Measurements from ENCODE around the gene CDKL2.
A peak's percentile ranks its signal among the peaks of the same experiment; 100 is the strongest.
"Not testable (repeated sequence)": the region's sequence is repeated elsewhere in the genome, so short reads cannot be mapped to it uniquely, and the experiment has no call there.

The CDKL2 gene

DNA sequence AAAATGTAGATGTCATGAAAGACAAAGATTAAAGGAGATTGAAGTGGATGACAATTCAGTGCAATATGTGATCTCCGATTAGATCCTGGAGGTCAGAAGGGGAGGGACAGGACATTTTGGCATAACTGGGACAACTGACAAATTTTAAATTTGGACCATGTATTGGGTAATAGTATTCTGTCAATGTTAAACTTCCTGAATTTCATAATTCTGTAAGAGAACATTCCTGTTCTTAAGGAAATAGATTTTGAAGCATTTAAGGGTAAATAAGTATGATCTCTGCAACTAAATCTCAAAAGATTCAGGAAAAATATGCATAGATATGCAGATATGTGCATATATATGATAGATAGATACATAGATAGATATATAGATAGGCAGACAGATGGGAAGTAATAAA, 63.4 kb downstream of the CDKL2 start:
- in situ Hi-C loops (cut with HindIII; ENCODE audit: low pct_ligation_motif_present, low pct_unique_long_range_greater_than_20kb, low sequenced_read_pairs): no loop called here
- DNase-seq: no peak

DNA sequence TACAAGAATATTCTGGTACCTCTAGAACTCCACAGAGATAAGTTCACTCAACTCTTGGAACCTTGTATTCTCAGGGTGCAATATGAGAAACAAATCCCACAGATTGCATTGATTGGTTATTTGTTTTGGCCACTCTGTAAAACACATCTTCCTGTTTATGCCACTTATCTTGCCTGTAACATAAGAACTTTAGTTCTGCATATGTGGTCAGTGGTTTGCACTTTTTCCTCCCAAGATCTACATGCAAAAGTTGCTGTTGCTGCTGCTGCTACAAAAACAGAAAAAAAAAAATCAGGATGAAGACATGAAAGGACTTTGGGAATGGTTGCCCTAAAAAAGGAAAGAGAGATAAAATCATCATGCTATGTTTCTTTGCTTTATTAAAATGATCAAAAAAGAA, 64.8 kb downstream of the CDKL2 start:
- no peak for DNase-seq
- in situ Hi-C loops (cut with HindIII; ENCODE audit: low pct_ligation_motif_present, low pct_unique_long_range_greater_than_20kb, low sequenced_read_pairs): no loop called here

DNA sequence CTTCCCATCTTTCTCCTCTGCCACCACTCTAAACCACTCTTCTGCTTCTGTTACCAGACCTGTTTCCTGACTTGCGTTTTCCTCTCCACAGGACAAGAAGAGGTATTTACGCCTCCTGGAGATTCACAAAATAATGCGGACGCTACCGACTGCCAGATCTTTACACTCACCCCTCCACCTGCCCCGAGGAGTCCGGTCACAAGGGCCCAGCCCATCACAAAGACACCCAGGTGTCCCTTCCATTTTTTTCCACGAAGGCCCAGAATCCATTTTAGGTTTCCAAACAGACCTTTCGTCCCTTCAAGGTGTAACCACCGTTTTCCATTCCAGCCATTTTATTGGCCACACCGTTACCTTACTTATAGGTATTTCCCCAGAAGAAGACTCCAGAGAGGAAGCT, 66.3 kb downstream of the CDKL2 start:
- in situ Hi-C loops (cut with HindIII; ENCODE audit: low pct_ligation_motif_present, low pct_unique_long_range_greater_than_20kb, low sequenced_read_pairs): no loop called here
- no peak for DNase-seq

DNA sequence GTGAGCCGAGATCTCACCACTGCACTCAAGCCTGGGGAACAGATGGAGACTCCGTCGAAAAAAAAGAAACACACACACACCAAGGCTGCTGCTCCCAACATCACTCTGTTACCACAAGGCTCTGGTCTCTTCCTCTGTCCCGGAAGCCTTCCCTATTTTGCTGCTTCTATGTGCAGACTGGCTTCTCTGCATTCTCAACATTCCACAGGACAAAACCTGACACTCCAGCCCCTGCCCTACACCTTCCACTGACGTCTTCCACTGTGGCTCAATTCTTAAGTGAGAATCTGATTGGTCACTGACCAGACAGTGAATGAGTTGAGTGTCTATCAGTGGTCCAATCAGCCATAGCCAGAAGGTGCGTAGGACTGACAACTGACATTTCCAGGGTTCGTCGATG, 68.5 kb downstream of the CDKL2 start:
- in situ Hi-C loops (cut with HindIII; ENCODE audit: low pct_ligation_motif_present, low pct_unique_long_range_greater_than_20kb, low sequenced_read_pairs): no loop called here
- no peak for DNase-seq

DNA sequence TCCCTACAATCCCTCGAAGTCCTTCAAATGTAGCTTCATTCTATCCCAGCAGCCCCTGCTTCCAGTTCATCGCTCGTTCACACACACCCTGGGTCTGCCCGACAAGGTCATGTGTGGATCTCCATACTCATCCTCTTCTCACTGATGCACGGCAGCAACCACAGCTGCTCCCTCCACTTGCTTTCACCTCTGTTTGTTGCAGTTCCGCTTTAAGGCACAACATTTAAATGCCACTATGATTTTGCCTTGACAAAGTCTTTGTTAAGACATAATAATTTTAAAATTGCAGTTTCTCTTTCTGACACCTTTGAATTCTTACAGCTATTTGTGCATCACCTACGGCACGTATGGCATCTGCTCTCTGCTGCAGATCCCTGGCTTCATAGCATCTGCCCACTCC, 72.6 kb downstream of the CDKL2 start:
- no peak for DNase-seq
- in situ Hi-C loops (cut with HindIII; ENCODE audit: low pct_ligation_motif_present, low pct_unique_long_range_greater_than_20kb, low sequenced_read_pairs): no loop called here

DNA sequence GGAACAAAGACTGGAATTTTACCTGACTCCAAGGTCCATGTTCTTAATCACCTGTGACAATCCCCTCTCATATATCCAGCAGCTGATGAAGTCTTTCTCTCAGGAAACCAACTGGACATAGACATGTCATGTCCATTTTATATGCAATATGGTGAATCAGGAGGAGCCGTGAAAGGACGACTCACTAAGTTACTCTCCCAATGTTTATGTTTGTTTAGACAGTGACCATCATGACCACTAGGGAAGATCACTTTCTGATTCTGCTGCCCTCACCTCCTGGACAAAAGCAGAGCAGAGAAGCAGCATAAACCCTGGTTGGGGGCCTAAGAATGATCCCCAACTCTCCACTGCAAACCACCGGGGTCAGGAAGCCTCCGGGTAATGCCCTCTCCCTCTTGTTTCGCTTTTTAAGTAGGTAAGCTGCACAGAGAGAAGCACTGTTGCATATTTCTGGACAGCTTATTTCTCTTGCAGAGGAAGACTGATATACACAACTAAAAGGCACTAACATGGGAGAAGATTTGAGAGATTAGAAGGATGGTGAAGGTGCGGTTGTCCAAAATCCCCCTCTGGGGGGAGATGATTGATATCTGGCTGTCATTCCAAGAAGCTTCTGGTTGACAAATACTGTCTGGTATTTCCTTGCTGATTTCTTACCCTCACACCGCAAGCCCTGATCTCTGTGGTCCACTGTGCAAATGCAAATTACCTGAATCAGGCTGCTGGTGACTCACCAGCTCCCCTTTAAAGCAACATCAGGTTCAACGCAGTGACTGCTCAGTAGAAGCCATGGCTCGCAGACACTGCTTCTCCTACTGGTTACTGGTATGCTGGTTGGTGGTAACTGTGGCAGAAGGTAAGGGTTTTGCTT, 74.8 kb downstream of the CDKL2 start, which contains the start of gene ODAPH:
TSS of gene ODAPH (plus strand) at position 773 of the 871 bp plus-strand sequence. CDS start at position 790, 17 bp downstream.
- DNase-seq: peak; percentile 80
- in situ Hi-C loops (cut with HindIII; ENCODE audit: low pct_ligation_motif_present, low pct_unique_long_range_greater_than_20kb, low sequenced_read_pairs): no loop called here

DNA sequence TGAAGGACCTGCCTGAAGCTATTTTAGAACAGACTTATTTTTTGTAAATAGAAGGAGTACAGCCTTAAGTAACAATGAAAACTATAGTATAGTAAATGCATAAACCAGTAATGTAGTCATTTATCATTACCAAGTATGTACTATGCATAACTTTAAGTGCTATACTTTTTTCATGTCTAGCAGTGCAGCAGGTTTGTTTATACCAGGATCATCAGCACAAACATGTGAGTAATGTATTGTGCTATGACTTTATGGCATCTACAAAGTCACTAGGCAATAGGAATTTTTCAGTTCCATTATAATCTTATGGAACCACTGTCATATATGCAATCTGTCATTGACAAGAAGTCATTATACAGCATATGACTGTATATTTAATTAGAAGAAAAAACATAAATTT, 77.9 kb downstream of the CDKL2 start:
- DNase-seq: no peak
- in situ Hi-C loops (cut with HindIII; ENCODE audit: low pct_ligation_motif_present, low pct_unique_long_range_greater_than_20kb, low sequenced_read_pairs): no loop called here

DNA sequence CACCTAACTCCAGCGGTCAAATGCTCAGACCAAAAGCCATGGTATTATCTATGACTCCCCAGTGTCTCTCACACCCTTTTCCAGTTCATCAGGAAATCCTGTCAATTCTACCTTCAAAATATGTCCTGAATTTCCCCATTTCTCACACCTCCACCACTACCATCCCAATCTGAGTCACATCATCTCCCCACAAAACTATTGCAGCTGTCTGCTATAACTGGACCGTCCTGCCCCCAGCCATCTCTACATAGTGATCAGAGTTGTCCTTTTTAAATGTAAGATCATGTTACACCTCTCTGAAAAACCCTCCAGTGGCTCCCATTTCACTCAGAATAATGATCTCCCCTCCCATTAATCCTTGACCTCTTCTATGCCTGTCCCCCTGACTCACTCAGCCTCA, 81.3 kb downstream of the CDKL2 start:
- no peak for DNase-seq
- in situ Hi-C loops (cut with HindIII; ENCODE audit: low pct_ligation_motif_present, low pct_unique_long_range_greater_than_20kb, low sequenced_read_pairs): no loop called here

DNA sequence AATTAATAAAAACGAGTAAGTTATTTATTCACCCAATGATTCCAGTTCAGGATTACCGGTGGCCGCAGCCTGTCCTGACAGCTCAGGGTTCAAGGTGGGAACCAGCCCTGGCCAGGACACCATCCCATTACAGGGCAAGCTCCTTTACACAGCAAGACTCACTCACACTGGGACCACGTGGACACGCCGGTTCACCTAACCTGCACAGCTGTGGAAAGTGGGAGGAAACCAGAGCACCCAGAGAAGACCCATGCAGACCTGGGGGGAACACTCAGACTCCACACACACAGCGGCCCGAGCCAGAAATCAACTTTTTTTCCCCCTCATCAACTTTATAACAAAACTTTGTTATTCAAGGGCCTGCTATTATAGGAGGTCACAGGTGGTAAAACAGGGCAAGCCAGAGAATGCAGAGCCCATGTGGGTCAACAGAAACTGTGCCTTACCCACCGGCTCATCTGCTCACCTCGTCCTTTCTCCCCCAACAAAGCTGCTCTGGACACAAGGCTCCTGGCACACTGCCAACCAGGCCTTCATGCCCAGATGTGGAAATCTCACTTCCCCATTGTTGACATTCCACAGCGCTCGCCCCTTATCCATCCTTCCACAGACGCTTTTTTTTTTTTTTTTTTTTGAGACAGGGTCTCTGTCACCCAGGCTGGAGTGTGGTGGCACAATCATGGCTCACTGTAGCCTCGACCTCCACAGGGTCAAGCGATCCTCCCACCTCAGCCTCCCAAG, 82.5 kb downstream of the CDKL2 start:
- peak; percentile 5 for DNase-seq
- in situ Hi-C loops (cut with HindIII; ENCODE audit: low pct_ligation_motif_present, low pct_unique_long_range_greater_than_20kb, low sequenced_read_pairs): no loop called here

DNA sequence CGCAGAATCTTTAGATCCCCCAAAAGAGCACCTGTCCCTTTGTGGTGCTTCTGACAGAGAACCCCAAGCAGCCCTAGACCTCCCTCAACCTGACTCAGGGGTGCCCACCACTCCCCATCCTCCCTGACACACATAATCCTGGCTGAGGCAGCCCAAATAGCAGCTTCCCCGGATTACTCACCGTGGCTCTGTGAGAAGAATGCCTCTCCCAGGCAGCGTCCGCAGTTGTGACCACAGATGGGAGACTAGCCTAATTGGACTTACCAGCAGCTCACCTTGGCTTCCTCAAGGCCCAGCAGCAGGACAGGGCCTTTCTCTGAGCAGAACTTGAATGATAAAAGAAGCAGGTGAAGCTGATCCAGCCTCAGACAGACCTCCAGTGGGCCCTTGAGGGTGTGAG, 84.8 kb downstream of the CDKL2 start:
- DNase-seq: peak; percentile 4
- in situ Hi-C loops (cut with HindIII; ENCODE audit: low pct_ligation_motif_present, low pct_unique_long_range_greater_than_20kb, low sequenced_read_pairs): no loop called here

DNA sequence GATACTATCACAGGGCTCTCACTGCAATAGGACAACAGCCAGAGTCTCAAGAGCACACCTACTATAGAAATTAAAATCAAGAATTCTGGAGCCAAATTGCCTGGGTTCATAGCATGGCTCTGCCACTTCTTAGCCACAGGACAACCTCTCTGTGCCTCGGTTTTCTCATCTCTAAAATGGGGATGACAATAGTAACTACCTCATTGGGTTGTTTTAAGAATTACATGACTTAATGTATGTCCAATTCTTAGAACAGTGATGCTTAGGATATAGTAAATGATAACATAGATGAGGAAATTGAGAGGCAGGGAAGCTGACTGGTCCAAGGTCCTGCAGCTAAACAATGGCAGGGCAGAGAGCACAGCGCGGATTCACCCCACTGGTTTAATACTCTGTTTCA, 85.5 kb downstream of the CDKL2 start:
- DNase-seq: no peak
- in situ Hi-C loops (cut with HindIII; ENCODE audit: low pct_ligation_motif_present, low pct_unique_long_range_greater_than_20kb, low sequenced_read_pairs): no loop called here

DNA sequence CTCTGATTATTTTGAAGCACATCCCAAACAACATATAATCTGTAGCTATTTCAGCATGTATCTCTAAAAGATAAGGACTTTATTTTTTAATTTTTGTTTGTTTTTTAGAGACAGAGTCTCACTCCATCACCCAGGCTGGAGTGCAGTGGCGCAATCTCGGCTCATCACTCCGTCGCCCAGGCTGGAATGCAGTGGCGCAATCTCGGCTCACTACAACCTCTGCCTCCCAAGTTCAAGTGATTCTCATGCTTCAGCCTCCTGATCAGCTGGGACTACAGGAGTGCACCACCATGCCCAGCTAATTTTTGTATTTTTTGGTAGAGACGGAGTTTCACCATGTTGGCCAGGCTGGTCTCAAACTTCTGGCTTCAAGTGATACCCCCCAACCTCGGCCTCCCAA, 86.1 kb downstream of the CDKL2 start:
- in situ Hi-C loops (cut with HindIII; ENCODE audit: low pct_ligation_motif_present, low pct_unique_long_range_greater_than_20kb, low sequenced_read_pairs); DNase-seq: not testable (repeated sequence)

DNA sequence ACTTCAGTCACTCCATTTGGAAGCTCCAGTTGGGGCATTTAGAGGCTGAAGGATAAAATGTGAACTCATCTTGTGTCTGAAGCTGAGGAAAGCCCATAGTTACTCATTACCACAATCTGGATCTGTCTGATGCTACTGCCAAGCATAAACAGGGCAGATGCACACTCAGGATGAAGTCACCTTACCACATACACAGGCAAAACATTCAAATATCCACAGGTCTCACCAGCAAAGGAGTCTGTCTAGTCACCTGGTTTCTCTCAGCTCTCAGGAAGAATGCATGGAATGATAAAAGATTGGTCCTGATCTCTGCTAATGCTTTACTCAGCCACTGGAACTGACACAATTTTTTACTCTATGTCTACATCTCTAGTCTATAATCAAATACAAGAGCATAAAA, 87.5 kb downstream of the CDKL2 start:
- DNase-seq: peak; percentile 79

DNA sequence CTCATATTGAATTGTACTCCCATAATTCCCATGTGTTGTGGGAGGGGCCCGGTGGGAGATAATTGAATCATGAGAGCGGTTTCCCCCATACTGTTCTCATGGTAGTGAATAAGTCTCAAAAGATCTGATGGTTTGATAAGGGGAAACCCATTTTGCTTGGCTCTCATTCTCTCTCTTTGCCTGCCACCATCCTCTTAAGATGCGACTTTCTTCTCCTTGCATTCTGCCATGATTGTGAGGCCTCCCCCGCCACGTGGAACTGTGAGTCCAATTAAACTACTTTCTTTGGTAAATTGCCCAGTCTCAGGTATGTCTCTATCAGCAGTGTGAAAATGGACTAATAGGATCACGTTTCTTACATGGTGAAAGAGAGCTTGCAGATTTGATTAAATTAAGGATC, 93.0 kb downstream of the CDKL2 start:
- DNase-seq; in situ Hi-C loops (cut with HindIII; ENCODE audit: low pct_ligation_motif_present, low pct_unique_long_range_greater_than_20kb, low sequenced_read_pairs): not testable (repeated sequence)

More for the DNA sequence above, 87.5 kb downstream of the CDKL2 start:
- in situ Hi-C loops (cut with HindIII; ENCODE audit: low pct_ligation_motif_present, low pct_unique_long_range_greater_than_20kb, low sequenced_read_pairs): no loop called here

DNA sequence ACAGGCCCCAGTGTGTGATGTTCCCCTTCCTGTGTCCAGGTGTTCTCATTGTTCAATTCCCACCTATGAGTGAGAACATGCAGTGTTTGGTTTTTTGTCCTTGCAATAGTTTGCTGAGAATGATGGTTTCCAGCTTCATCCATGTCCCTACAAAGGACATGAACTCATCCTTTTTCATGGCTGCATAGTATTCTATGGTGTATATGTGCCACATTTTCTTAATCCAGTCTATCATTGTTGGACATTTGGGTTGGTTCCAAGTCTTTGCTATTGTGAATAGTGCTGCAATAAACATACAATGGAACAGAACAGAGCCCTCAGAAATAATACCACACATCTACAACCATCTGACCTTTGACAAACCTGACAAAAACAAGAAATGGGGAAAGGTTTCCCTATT, 96.4 kb downstream of the CDKL2 start:
- DNase-seq; in situ Hi-C loops (cut with HindIII; ENCODE audit: low pct_ligation_motif_present, low pct_unique_long_range_greater_than_20kb, low sequenced_read_pairs): not testable (repeated sequence)

DNA sequence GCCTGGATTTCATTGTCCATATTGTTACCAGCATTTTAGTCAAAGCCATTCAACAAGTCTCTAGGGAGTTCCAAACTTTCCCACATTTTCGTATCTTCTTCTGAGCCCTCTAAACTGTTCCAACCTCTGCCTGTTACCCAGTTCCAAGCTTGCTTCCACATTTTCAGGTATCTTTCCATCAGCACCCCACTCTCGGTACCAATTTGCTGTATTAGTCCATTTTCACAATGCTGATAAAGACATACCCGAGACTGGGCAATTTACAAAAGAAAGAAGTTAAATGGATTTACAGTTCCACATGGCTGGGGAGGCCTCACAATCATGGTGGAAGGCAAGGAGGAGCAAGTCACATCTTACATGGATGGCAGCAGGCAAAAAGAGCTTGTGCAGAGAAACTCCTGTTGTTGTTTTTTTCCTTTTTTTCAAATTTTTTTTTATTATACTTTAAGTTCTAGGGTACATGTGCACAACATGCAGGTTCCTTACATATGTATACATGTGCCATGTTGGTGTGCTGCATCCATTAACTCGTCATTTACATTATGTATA, 96.9 kb downstream of the CDKL2 start:
- DNase-seq; in situ Hi-C loops (cut with HindIII; ENCODE audit: low pct_ligation_motif_present, low pct_unique_long_range_greater_than_20kb, low sequenced_read_pairs): not testable (repeated sequence)

DNA sequence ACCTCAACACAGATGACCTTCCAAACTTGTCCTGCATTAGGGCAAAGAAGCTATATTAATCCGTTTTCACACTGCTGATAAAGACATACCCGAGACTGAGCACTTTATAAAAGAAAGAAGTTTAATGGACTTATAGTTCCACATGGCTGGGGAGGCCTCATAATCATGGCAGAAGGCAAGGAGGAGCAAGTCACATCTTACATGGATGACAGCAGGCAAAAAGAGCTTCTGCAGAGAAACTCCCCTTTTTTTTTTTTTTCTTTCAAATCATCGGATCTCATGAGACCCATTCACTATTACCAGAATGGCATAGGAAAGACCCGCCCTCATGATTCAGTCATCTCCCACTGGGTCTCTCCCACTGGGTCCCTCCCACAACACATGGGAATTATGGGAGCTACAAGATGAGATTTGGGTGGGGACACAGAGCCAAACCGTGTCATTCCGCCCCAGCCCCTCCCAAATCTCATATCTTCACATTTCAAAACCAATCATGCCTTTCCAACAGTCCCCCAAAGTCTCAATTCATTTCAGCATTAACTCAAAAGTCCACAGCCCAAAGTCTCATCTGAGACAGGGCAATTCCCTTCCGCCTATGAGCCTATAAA, 98.7 kb downstream of the CDKL2 start:
- DNase-seq; in situ Hi-C loops (cut with HindIII; ENCODE audit: low pct_ligation_motif_present, low pct_unique_long_range_greater_than_20kb, low sequenced_read_pairs): not testable (repeated sequence)

DNA sequence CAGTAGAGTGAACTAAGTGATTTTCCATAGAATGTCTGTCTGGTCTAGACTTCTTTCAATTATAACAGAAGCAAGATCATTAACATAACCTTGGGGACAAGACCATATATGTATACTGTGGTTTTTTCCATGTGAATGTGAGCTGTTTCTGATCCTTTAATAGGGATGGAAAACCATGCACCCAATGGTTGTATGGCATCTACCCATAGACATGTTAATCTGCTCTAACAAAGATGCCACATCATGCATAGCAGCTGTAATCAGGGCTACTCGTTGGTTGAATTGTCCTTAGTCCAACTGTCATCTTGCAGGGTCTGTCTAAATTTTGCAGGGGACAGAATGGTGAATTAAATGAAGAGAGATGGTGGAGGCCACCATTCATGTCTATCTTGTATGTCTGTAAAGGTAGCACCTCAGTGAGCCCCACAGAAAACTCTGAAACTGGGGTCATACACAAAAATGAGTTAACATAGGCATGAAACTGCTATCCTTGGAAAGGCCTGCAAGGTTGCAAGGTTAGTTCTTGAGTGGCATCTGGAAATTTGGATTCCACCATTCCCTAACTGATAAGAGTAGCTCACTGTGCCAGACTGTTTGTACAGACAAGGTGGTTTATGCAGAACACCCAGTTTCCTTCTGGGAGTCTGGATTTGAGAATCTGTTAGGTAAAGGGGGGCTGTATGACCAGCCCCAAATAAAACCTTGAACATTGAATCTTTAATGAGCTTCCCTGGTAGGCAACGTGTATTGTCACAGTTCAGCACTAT, 99.6 kb downstream of the CDKL2 start:
- no peak for DNase-seq
- in situ Hi-C loops (cut with HindIII; ENCODE audit: low pct_ligation_motif_present, low pct_unique_long_range_greater_than_20kb, low sequenced_read_pairs): no loop called here
